Measurements from ENCODE around the gene MAN1B1.

MAN1B1 gene

GRCh38 chr9:137088121-137088520, 1.3 kb downstream of the MAN1B1 start:
- no peak for DNase-seq

GRCh38 chr9:137089232-137089947, 2.6 kb downstream of the MAN1B1 start:
- DNase-seq = no peak

- DNase-seq = peak; percentile 79
Observed at GRCh38 chr9:137095664-137096517, 9.1 kb downstream of the MAN1B1 start.

- DNase-seq = no peak
Observed at GRCh38 chr9:137096785-137097546, 10.2 kb downstream of the MAN1B1 start.

- DNase-seq = no peak
Observed at GRCh38 chr9:137097761-137098462, 11.1 kb downstream of the MAN1B1 start.

GRCh38 chr9:137099231-137099630, 12.4 kb downstream of the MAN1B1 start:
- DNase-seq = no peak

- DNase-seq = no peak
Observed at GRCh38 chr9:137103206-137103999, 16.6 kb downstream of the MAN1B1 start.

GRCh38 chr9:137105814-137106661, 19.3 kb downstream of the MAN1B1 start:
- DNase-seq = no peak

GRCh38 chr9:137106662-137107250, 20.0 kb downstream of the MAN1B1 start:
- DNase-seq = no peak

GRCh38 chr9:137107312-137107921, 20.6 kb downstream of the MAN1B1 start:
- DNase-seq = no peak

GRCh38 chr9:137107982-137108381, 21.2 kb downstream of the MAN1B1 start:
- DNase-seq = no peak

GRCh38 chr9:137108608-137109249, 21.9 kb downstream of the MAN1B1 start:
- no peak for DNase-seq

- DNase-seq = no peak
Observed at GRCh38 chr9:137109250-137110146, 22.7 kb downstream of the MAN1B1 start.

GRCh38 chr9:137110147-137110910, 23.5 kb downstream of the MAN1B1 start:
- no peak for DNase-seq

GRCh38 chr9:137110911-137111787, 24.4 kb downstream of the MAN1B1 start:
- no peak for DNase-seq

GRCh38 chr9:137111788-137112563, 25.2 kb downstream of the MAN1B1 start:
- DNase-seq = no peak

Data from activated CD4-positive, CD25-positive, alpha-beta regulatory T cell treated with anti-CD3 and anti-CD28 coated beads, Interleukin-2, amount 50 U/mL, for 72 hours (primary cell).